GM12891 (cell line): ENCODE measurements around the gene RAB1B.

Source experiments
- POLR2A ChIP-seq: IDR thresholded peaks from 2 replicates; pipeline ENCODE4 v1.6.1; 2011; ENCODE audit warnings: low read depth, low read length, control low read depth
- POLR2AphosphoS5 ChIP-seq: IDR thresholded peaks from 2 replicates; pipeline ENCODE4 v1.6.1; 2011; ENCODE audit warnings: low read depth, low read length, control low read depth
- SPI1 ChIP-seq: IDR thresholded peaks from 2 replicates; pipeline ENCODE4 v1.6.1; 2011; ENCODE audit warnings: low read depth, low read length, control low read depth
- TAF1 ChIP-seq: IDR thresholded peaks from 2 replicates; pipeline ENCODE4 v1.6.1; 2011; ENCODE audit warnings: low read depth, low read length, control low read depth

DNA sequence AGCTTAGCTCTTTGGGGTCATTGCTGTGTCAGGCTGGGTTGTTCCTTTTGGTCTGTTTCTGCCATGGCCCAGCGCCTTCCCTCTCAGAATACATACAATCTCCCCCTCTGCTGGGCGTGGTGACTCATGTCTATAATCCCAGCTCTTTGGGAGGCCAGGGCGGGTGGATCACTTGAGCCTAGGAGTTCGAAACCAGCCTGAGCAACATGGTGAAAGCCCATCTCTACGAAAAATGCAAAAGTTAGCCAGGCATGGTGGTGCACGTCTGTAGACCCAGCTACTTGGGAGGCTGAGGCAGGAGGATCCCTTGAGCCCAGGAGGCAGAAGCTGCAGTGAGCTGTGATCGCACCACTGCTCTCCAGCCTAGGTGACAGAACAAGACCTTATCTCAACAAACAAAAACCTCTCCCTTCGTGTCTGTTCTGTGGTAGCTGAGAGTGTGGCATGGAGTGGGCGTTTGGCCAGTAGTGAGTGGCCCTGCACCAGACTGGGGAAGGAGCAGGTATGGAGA lies 46.7 kb upstream of the RAB1B start:
- TF ChIP-seq POLR2A (no peak), POLR2AphosphoS5 (no peak), TAF1 (no peak), SPI1 (no peak)
